Gastrocnemius medialis (tissue), 4 donors: ENCODE data around the gene SPATA2. TPM values are rescaled to one million over a fixed set of nuclear protein-coding genes. Genes with fewer than 3 reads are reported as not detected.

ENCODE experiments used
- ATAC-seq, 2 donors: fragments of 150-250 bp; one replicate each; pipeline ENCODE4 v1.9.1; 2016
- DNase-seq, 2 donors: peaks; one replicate each; pipeline ENCODE4 v3.0.0-alpha.2; 2019
- H3K27ac ChIP-seq, 4 donors: fragments of 200-600 bp; sonication (generic); 1 replicate in 1 of 4; 2 replicates in 3 of 4; pipeline ENCODE4 v1.5.1; 2016 to 2018; ENCODE audit warnings: mild to moderate bottlenecking in 2 of 4, moderate library complexity in 1 of 4
- H3K27me3 ChIP-seq, 3 donors: fragments of 200-600 bp; sonication (generic) in 2 of 3; 1 replicate in 1 of 3; 2 replicates in 2 of 3; pipeline versions ENCODE4 v1.5.1 to v1.6.0; 2016 to 2019; ENCODE audit warnings: mild to moderate bottlenecking in 1 of 3, moderate library complexity in 1 of 3
- H3K36me3 ChIP-seq, 2 donors: fragments of 200-600 bp; sonication (generic) in 1 of 2; one replicate each; pipeline ENCODE4 v1.5.1; 2017 to 2018
- H3K4me1 ChIP-seq, 2 donors: fragments of 200-600 bp; sonication (generic) in 1 of 2; one replicate each; pipeline ENCODE4 v1.5.1; 2016 to 2017; ENCODE audit warnings: mild to moderate bottlenecking in 2 of 2
- H3K4me3 ChIP-seq, 4 donors: fragments of 200-600 bp; sonication (generic) in 3 of 4; 1 replicate in 1 of 4; 2 replicates in 3 of 4; pipeline ENCODE4 v1.5.1; 2016 to 2019; ENCODE audit warnings: mild to moderate bottlenecking in 2 of 4
- H3K9me3 ChIP-seq, 3 donors: fragments of 200-600 bp; sonication (generic) in 2 of 3; 1 replicate in 1 of 3; 2 replicates in 2 of 3; pipeline ENCODE4 v1.5.1; 2016 to 2019
- CTCF ChIP-seq, 5 experiments: fragments of 450-650 bp in 3 of 5; fragments of 200-600 bp in 2 of 5; sonication (generic) in 2 of 5; IDR thresholded peaks in 4 of 5; conservative IDR thresholded peaks in 1 of 5; 1 replicate in 4 of 5; 2 replicates in 1 of 5; pipeline ENCODE4 v1.5.1; 2016 to 2019; ENCODE audit warnings: antibody characterized with exemption in 5 of 5, mild to moderate bottlenecking in 3 of 5, moderate library complexity in 3 of 5
- POLR2A ChIP-seq, 2 donors: fragments of 450-650 bp; IDR thresholded peaks; one replicate each; pipeline ENCODE4 v1.6.1; 2017; ENCODE audit warnings: antibody characterized with exemption in 2 of 2, mild to moderate bottlenecking in 2 of 2, moderate library complexity in 2 of 2
- in situ Hi-C, 4 donors: fragments of 200-750 bp; cut with MboI; loops; one replicate each; pipeline versions ENCODE4 v1.15.0 to v1.8.0; 2017; ENCODE audit warnings: low sequenced_read_pairs in 4 of 4
- intact Hi-C: fragments of 100-400 bp; cut with DNase I; formaldehyde crosslinking; loops from one replicate; pipeline ENCODE4 v1.15.1; 2023; ENCODE audit warnings: low total_unique reads
- total RNA-seq, 4 donors: library from RNA; depleted of rRNA; stranded (reverse); fragments of >200 nt; gene quantifications; one replicate each; pipeline versions ENCODE4 v1.1.0 to v1.2.3, GENCODE V29; 2016

Gene SPATA2
- total RNA-seq, 4 donors from 2014 or later, result 7.7 to 10.7 (median 9.7) TPM

GRCh38 chr20:49878977-49879376 is 36.4 kb downstream of the SPATA2 start:
- intact Hi-C loops (no loop called here), in situ Hi-C loops (no loop called here)
- DNase-seq, result no peak
- TF ChIP-seq POLR2A (IDR thresholded peaks at IDR 0.05), result no peak
- no peak for TF ChIP-seq CTCF (IDR thresholded peaks at IDR 0.05 in 4 of 5, conservative IDR thresholded peaks at IDR 0.05 in 1 of 5)
- ATAC-seq, result no peak
- no peaks in the 10 kb centered on the region for H3K9me3 ChIP-seq
- H3K4me1 ChIP-seq, result no peaks in the 10 kb centered on the region
- no peak overlapping the region for H3K27ac ChIP-seq
- H3K27me3 ChIP-seq, result no peaks in the 10 kb centered on the region
- peaks cover 0 to 69% of the 10 kb centered on the region in 2 donors for H3K36me3 ChIP-seq
- H3K4me3 ChIP-seq, result no peak overlapping the region

GRCh38 chr20:49877386-49877921 is 37.9 kb downstream of the SPATA2 start:
- no peaks in the 10 kb centered on the region for H3K27me3 ChIP-seq
- DNase-seq, result no peak
- TF ChIP-seq CTCF (IDR thresholded peaks at IDR 0.05 in 4 of 5, conservative IDR thresholded peaks at IDR 0.05 in 1 of 5) (no peak), POLR2A (IDR thresholded peaks at IDR 0.05) (no peak)
- H3K4me3 ChIP-seq, result no peak overlapping the region
- intact Hi-C loops (no loop called here), in situ Hi-C loops (no loop called here)
- H3K4me1 ChIP-seq, result no peaks in the 10 kb centered on the region
- no peaks in the 10 kb centered on the region for H3K9me3 ChIP-seq
- peaks cover 0 to 59% of the 10 kb centered on the region in 2 donors for H3K36me3 ChIP-seq
- no peak for ATAC-seq
- H3K27ac ChIP-seq, result no peak overlapping the region

DNA sequence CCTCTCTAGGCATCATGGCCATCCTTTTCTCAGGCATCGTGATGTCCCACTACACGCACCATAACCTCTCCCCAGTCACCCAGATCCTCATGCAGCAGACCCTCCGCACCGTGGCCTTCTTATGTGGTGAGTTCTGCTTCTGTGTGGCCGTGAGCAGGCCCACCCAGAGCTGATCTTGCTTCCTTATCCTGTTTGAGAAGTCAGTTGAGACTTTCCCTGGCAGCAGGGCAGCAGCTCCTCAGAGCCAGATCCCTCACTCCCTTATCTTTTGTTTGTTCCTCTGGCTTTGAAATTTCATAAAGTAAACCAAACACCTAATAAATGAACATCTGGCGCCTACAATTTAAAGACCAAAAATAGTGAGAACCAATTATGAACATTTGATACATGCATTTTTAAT is 40.6 kb downstream of the SPATA2 start:
- no peaks in the 10 kb centered on the region for H3K9me3 ChIP-seq
- TF ChIP-seq CTCF (IDR thresholded peaks at IDR 0.05 in 4 of 5, conservative IDR thresholded peaks at IDR 0.05 in 1 of 5) (no peak), POLR2A (IDR thresholded peaks at IDR 0.05) (no peak)
- no peaks in the 10 kb centered on the region for H3K27me3 ChIP-seq
- H3K36me3 ChIP-seq, result peaks cover 0 to 54% of the 10 kb centered on the region in 2 donors
- H3K4me3 ChIP-seq, result no peak overlapping the region
- peaks cover 7 to 8% of the 10 kb centered on the region in 2 donors for H3K4me1 ChIP-seq
- H3K27ac ChIP-seq, result no peak overlapping the region
- ATAC-seq (no peak), DNase-seq (no peak)
- intact Hi-C loops (no loop called here), in situ Hi-C loops (loop anchor here in 1 of 4 donors (25.0 kb wide), 1 partner anchor 537 kb away; no protein-coding TSS in a partner anchor)

- ATAC-seq (peak in 1 of 2 donors; percentile 39), DNase-seq (no peak)
- H3K4me3 ChIP-seq, result no peak overlapping the region
- in situ Hi-C loops (loop anchor here in 1 of 4 donors (25.0 kb wide), 1 partner anchor 535 kb away; no protein-coding TSS in a partner anchor), intact Hi-C loops (no loop called here)
- no peaks in the 10 kb centered on the region for H3K9me3 ChIP-seq
- no peak overlapping the region for H3K27ac ChIP-seq
- peaks cover 7 to 8% of the 10 kb centered on the region in 2 donors for H3K4me1 ChIP-seq
- TF ChIP-seq POLR2A (IDR thresholded peaks at IDR 0.05) (no peak), CTCF (IDR thresholded peaks at IDR 0.05 in 4 of 5, conservative IDR thresholded peaks at IDR 0.05 in 1 of 5) (no peak)
- H3K36me3 ChIP-seq, result peaks cover 0 to 49% of the 10 kb centered on the region in 2 donors
- no peaks in the 10 kb centered on the region for H3K27me3 ChIP-seq
Measured at GRCh38 chr20:49872056-49872455, 43.3 kb downstream of the SPATA2 start.
